ENCODE data around the gene RNF31.
A peak's percentile ranks its signal among the peaks of the same experiment; 100 is the strongest.

Gene RNF31

GRCh38 chr14:24138396-24139271, 8.7 kb upstream of the RNF31 start:
- DNase-seq = no peak

- peak in 1 of 2 experiments; percentile 18 for DNase-seq
Observed at GRCh38 chr14:24139272-24139934, 7.9 kb upstream of the RNF31 start.

GRCh38 chr14:24141097-24141880, 6.0 kb upstream of the RNF31 start, which contains the start of gene EMC9:
Gene EMC9, minus strand, starts transcription at chr14:24141591. Its CDS starts 287 bp downstream, at chr14:24141304.
- peak; percentile 99 to 100 for DNase-seq

GRCh38 chr14:24143511-24143910, 3.8 kb upstream of the RNF31 start:
- DNase-seq = no peak

- DNase-seq = no peak
Observed at GRCh38 chr14:24144451-24144850, 2.8 kb upstream of the RNF31 start.

GRCh38 chr14:24145219-24145618, 2.1 kb upstream of the RNF31 start:
- no peak for DNase-seq

- DNase-seq = no peak
Observed at GRCh38 chr14:24145690-24146452, 1.4 kb upstream of the RNF31 start.

- DNase-seq = peak; percentile 94 to 95
Observed at GRCh38 chr14:24146453-24146977, 783 bp upstream of the RNF31 start, which contains the start of gene PSME2. Gene PSME2, minus strand, starts transcription at chr14:24146610. Its CDS starts 29 bp downstream, at chr14:24146581.

- no peak for DNase-seq
Observed at GRCh38 chr14:24147761-24148428, 597 bp downstream of the RNF31 start.

- no peak for DNase-seq
Observed at GRCh38 chr14:24149302-24149969, 2.1 kb downstream of the RNF31 start.

GRCh38 chr14:24150061-24150460, 2.8 kb downstream of the RNF31 start:
- DNase-seq = no peak

- DNase-seq = no peak
Observed at GRCh38 chr14:24150567-24150966, 3.3 kb downstream of the RNF31 start.

GRCh38 chr14:24150993-24151392, 3.7 kb downstream of the RNF31 start:
- DNase-seq = no peak

GRCh38 chr14:24151404-24152080, 4.2 kb downstream of the RNF31 start:
- no peak for DNase-seq

GRCh38 chr14:24155100-24155499, 7.8 kb downstream of the RNF31 start:
- no peak for DNase-seq

GRCh38 chr14:24156840-24157239, 9.5 kb downstream of the RNF31 start:
- DNase-seq = no peak

- no peak for DNase-seq
Observed at GRCh38 chr14:24157331-24157730, 10.0 kb downstream of the RNF31 start.

- no peak for DNase-seq
Observed at GRCh38 chr14:24159777-24160498, 12.6 kb downstream of the RNF31 start.

- DNase-seq = no peak
Observed at GRCh38 chr14:24160499-24160849, 13.2 kb downstream of the RNF31 start.
